Measurements from ENCODE around the gene RRP12.
A peak's percentile ranks its signal among the peaks of the same experiment; 100 is the strongest.

RRP12 gene

GRCh38 chr10:97319671-97320479, 81.3 kb downstream of the RRP12 start:
- Histone ChIP-seq H3K14ac (ENCODE audit: low read length in 2 of 2) (peak overlapping the region in 1 of 2 experiments; percentile 35), H2BK15ac (ENCODE audit: low read depth, poor library complexity, severe bottlenecking) (no peak overlapping the region), H3K4me3 (ENCODE audit: insufficient read depth in 1 of 2, low read depth in 1 of 2, low read length in 2 of 2) (peak overlapping the region; percentile 79 to 87), H2AK5ac (ENCODE audit: low read length, severe bottlenecking) (no peak overlapping the region), H2BK120ac (ENCODE audit: low read depth, low read length) (no peak overlapping the region), H3K4me2 (ENCODE audit: low read length, poor library complexity, severe bottlenecking) (peak overlapping the region; percentile 98), H4K8ac (ENCODE audit: low read length) (peak overlapping the region; percentile 87), H2AFZ (ENCODE audit: low read depth, low read length) (peak overlapping the region; percentile 100), H4K91ac (ENCODE audit: low read length) (peak overlapping the region; percentile 20), H2BK5ac (ENCODE audit: low read depth, low read length, poor library complexity, severe bottlenecking) (no peak overlapping the region), H3K36me3 (ENCODE audit: control insufficient read depth in 1 of 2, insufficient read depth in 2 of 2, low read depth in 1 of 2, low read length in 2 of 2) (no peaks in the 10 kb centered on the region), H2BK12ac (ENCODE audit: low read length in 2 of 2) (peak overlapping the region in 1 of 2 experiments; percentile 15), H3K4me1 (ENCODE audit: control insufficient read depth, insufficient read depth, low read depth, low read length) (peaks cover 22% of the 10 kb centered on the region), H3K4ac (ENCODE audit: low read depth in 1 of 2, low read length in 2 of 2) (peak overlapping the region in 1 of 2 experiments; percentile 35), H3K79me1 (replicated peaks; ENCODE audit: low read length, poor library complexity, severe bottlenecking) (no peaks in the 10 kb centered on the region), H3K23ac (ENCODE audit: low read length in 2 of 2) (peak overlapping the region in 1 of 2 experiments; percentile 78), H3K9ac (ENCODE audit: low read length) (peak overlapping the region; percentile 98), H3K27me3 (ENCODE audit: control insufficient read depth in 1 of 2, insufficient read depth in 1 of 2, low read length in 2 of 2) (peaks cover 0 to 45% of the 10 kb centered on the region in 2 experiments), H3K18ac (ENCODE audit: low read depth in 1 of 2, low read length in 2 of 2) (peak overlapping the region; percentile 44 to 62), H3K27ac (ENCODE audit: low read length, poor library complexity, severe bottlenecking) (no peak overlapping the region), H3K9me3 (ENCODE audit: control insufficient read depth, low read length) (no peaks in the 10 kb centered on the region)
- 2% methylated on average over 58 of the region's 83 CpGs for WGBS
- peak; percentile 56 for DNase-seq

- peak within 1 kb of the TSS; percentile 97 to 100 for H3K18ac ChIP-seq (ENCODE audit: low read depth in 1 of 2, low read length in 2 of 2)
- peak within 1 kb of the TSS; percentile 100 for H2BK15ac ChIP-seq (ENCODE audit: low read depth, poor library complexity, severe bottlenecking)
- H3K79me1 ChIP-seq (replicated peaks; ENCODE audit: low read length, poor library complexity, severe bottlenecking) = no peaks in the 10 kb centered on the region
- peak within 1 kb of the TSS; percentile 100 for H2AFZ ChIP-seq (ENCODE audit: low read depth, low read length)
- peak within 1 kb of the TSS; percentile 99 for H2BK5ac ChIP-seq (ENCODE audit: low read depth, low read length, poor library complexity, severe bottlenecking)
- H3K4me1 ChIP-seq (ENCODE audit: control insufficient read depth, insufficient read depth, low read depth, low read length) = peaks cover 22% of the 10 kb centered on the region
- peak within 1 kb of the TSS; percentile 80 for H3K27ac ChIP-seq (ENCODE audit: low read length, poor library complexity, severe bottlenecking)
- under 1% methylated on average over 34 of the region's 79 CpGs for WGBS
- peak within 1 kb of the TSS; percentile 99 for H4K91ac ChIP-seq (ENCODE audit: low read length)
- no peak within 1 kb of the TSS for H2AK5ac ChIP-seq (ENCODE audit: low read length, severe bottlenecking)
- H3K23ac ChIP-seq (ENCODE audit: low read length in 2 of 2) = peak within 1 kb of the TSS in 1 of 2 experiments; percentile 86
- DNase-seq = peak; percentile 95
- H3K27me3 ChIP-seq (ENCODE audit: control insufficient read depth in 1 of 2, insufficient read depth in 1 of 2, low read length in 2 of 2) = peaks cover 0 to 45% of the 10 kb centered on the region in 2 experiments
- peak within 1 kb of the TSS; percentile 99 for H2BK12ac ChIP-seq (ENCODE audit: low read length in 2 of 2)
- H3K9me3 ChIP-seq (ENCODE audit: control insufficient read depth, low read length) = no peaks in the 10 kb centered on the region
- H3K4me2 ChIP-seq (ENCODE audit: low read length, poor library complexity, severe bottlenecking) = peak within 1 kb of the TSS; percentile 98
- peak within 1 kb of the TSS; percentile 100 for H2BK120ac ChIP-seq (ENCODE audit: low read depth, low read length)
- H4K8ac ChIP-seq (ENCODE audit: low read length) = peak within 1 kb of the TSS; percentile 100
- peak within 1 kb of the TSS in 1 of 2 experiments; percentile 99 for H3K14ac ChIP-seq (ENCODE audit: low read length in 2 of 2)
- peak within 1 kb of the TSS; percentile 79 to 87 for H3K4me3 ChIP-seq (ENCODE audit: insufficient read depth in 1 of 2, low read depth in 1 of 2, low read length in 2 of 2)
- no peaks in the 10 kb centered on the region for H3K36me3 ChIP-seq (ENCODE audit: control insufficient read depth in 1 of 2, insufficient read depth in 2 of 2, low read depth in 1 of 2, low read length in 2 of 2)
- H3K9ac ChIP-seq (ENCODE audit: low read length) = peak within 1 kb of the TSS; percentile 98
- H3K4ac ChIP-seq (ENCODE audit: low read depth in 1 of 2, low read length in 2 of 2) = peak within 1 kb of the TSS; percentile 97 to 99
Measured at GRCh38 chr10:97318772-97319651, 82.1 kb downstream of the RRP12 start, which contains the start of gene FRAT1. TSS of gene FRAT1 (plus strand) at chr10:97319271. CDS start at chr10:97319454, 183 bp downstream.

- Histone ChIP-seq H3K79me1 (replicated peaks; ENCODE audit: low read length, poor library complexity, severe bottlenecking) (no peaks in the 10 kb centered on the region), H4K91ac (ENCODE audit: low read length) (no peak overlapping the region), H3K27me3 (ENCODE audit: control insufficient read depth in 1 of 2, insufficient read depth in 1 of 2, low read length in 2 of 2) (peaks cover 0 to 7% of the 10 kb centered on the region in 2 experiments), H3K14ac (ENCODE audit: low read length in 2 of 2) (no peak overlapping the region), H2AFZ (ENCODE audit: low read depth, low read length) (no peak overlapping the region), H3K36me3 (ENCODE audit: control insufficient read depth in 1 of 2, insufficient read depth in 2 of 2, low read depth in 1 of 2, low read length in 2 of 2) (no peaks in the 10 kb centered on the region), H2BK12ac (ENCODE audit: low read length in 2 of 2) (no peak overlapping the region), H2BK120ac (ENCODE audit: low read depth, low read length) (no peak overlapping the region), H2BK5ac (ENCODE audit: low read depth, low read length, poor library complexity, severe bottlenecking) (no peak overlapping the region), H2AK5ac (ENCODE audit: low read length, severe bottlenecking) (no peak overlapping the region), H2BK15ac (ENCODE audit: low read depth, poor library complexity, severe bottlenecking) (no peak overlapping the region), H3K27ac (ENCODE audit: low read length, poor library complexity, severe bottlenecking) (no peak overlapping the region), H3K4ac (ENCODE audit: low read depth in 1 of 2, low read length in 2 of 2) (no peak overlapping the region), H3K4me3 (ENCODE audit: insufficient read depth in 1 of 2, low read depth in 1 of 2, low read length in 2 of 2) (no peak overlapping the region), H4K8ac (ENCODE audit: low read length) (no peak overlapping the region), H3K18ac (ENCODE audit: low read depth in 1 of 2, low read length in 2 of 2) (no peak overlapping the region), H3K9ac (ENCODE audit: low read length) (no peak overlapping the region), H3K4me2 (ENCODE audit: low read length, poor library complexity, severe bottlenecking) (no peak overlapping the region), H3K9me3 (ENCODE audit: control insufficient read depth, low read length) (no peaks in the 10 kb centered on the region), H3K4me1 (ENCODE audit: control insufficient read depth, insufficient read depth, low read depth, low read length) (peaks cover 5% of the 10 kb centered on the region), H3K23ac (ENCODE audit: low read length in 2 of 2) (no peak overlapping the region)
- 33% methylated on average over 1 of the region's 4 CpGs for WGBS
- DNase-seq = no peak
Measured at GRCh38 chr10:97314671-97315070, 86.5 kb downstream of the RRP12 start.

Data from mesenchymal stem cell (in vitro differentiated cells and primary cell).